A673 (cell line): Measurements from ENCODE around the gene TMEM95.

Experiments used
- CTCF ChIP-seq: fragments of 300-800, 200-600 bp; sonication (generic); conservative IDR thresholded peaks from 2 replicates; pipeline ENCODE4 v1.5.1; 2017; ENCODE audit warnings: low read depth, mild to moderate bottlenecking, antibody characterized with exemption, low read length, moderate library complexity, mixed read lengths
- EZH2 ChIP-seq: fragments of 200-600 bp; sonication (generic); IDR thresholded peaks from 2 replicates; pipeline ENCODE4 v1.6.1; 2017; ENCODE audit warnings: borderline replicate concordance, low read depth, mild to moderate bottlenecking, mixed read lengths, antibody characterized with exemption, low read length; ENCODE audit not compliant: poor library complexity, severe bottlenecking

GRCh38 chr17:7363311-7363710 is 8.4 kb downstream of the TMEM95 start:
- TF ChIP-seq CTCF (no peak), EZH2 (no peak)
